Peyer's patch (tissue), 4 donors: ENCODE data around the gene MYO9B. TPM values are rescaled to one million over a fixed set of nuclear protein-coding genes. Genes with fewer than 3 reads are reported as not detected.
"Not testable (repeated sequence)": the region's sequence is repeated elsewhere in the genome, so short reads cannot be mapped to it uniquely, and the experiment has no call there.

Experiments used
- DNase-seq, 3 donors: peaks; one replicate each; pipeline ENCODE4 v3.0.0-alpha.2; 2017 to 2019
- H3K27ac ChIP-seq, 4 donors: fragments of 200-600 bp; sonication (generic); one replicate each; pipeline ENCODE4 v1.5.1; 2016 to 2019
- H3K27me3 ChIP-seq, 2 donors: fragments of 200-600 bp; sonication (generic); one replicate each; pipeline ENCODE4 v1.5.1; 2019
- H3K36me3 ChIP-seq, 3 donors: fragments of 200-600 bp; sonication (generic); one replicate each; pipeline ENCODE4 v1.5.1; 2016 to 2019
- H3K4me1 ChIP-seq, 4 donors: fragments of 200-600 bp; sonication (generic); one replicate each; pipeline ENCODE4 v1.5.1; 2016 to 2019
- H3K4me3 ChIP-seq, 4 donors: fragments of 200-600 bp; sonication (generic); 1 replicate in 3 of 4; 2 replicates in 1 of 4; pipeline ENCODE4 v1.5.1; 2016 to 2019; ENCODE audit warnings: mild to moderate bottlenecking in 1 of 4
- H3K9me3 ChIP-seq, 4 donors: fragments of 200-600 bp; sonication (generic); one replicate each; pipeline ENCODE4 v1.5.1; 2016 to 2019; ENCODE audit warnings: mild to moderate bottlenecking in 1 of 4
- CTCF ChIP-seq, 6 experiments: fragments of 450-650 bp in 4 of 6; fragments of 200-600 bp in 2 of 6; sonication (generic) in 1 of 6; IDR thresholded peaks; one replicate each; pipeline ENCODE4 v1.5.1; 2017 to 2019; ENCODE audit warnings: antibody characterized with exemption in 6 of 6, mild to moderate bottlenecking in 3 of 6, moderate library complexity in 1 of 6
- POLR2A ChIP-seq, 2 donors: fragments of 450-650 bp; IDR thresholded peaks; one replicate each; pipeline ENCODE4 v1.5.1; 2017; ENCODE audit warnings: antibody characterized with exemption in 2 of 2, mild to moderate bottlenecking in 2 of 2, moderate library complexity in 2 of 2
- total RNA-seq, 4 donors: library from RNA; depleted of rRNA; stranded (reverse); fragments of >200 nt; gene quantifications; one replicate each; pipeline ENCODE4 v1.1.0, GENCODE V29; 2016

MYO9B gene
- total RNA-seq, 4 donors from 2014 or later = 65.3 to 578 (median 143) TPM

GRCh38 chr19:17138937-17139598 lies 63.5 kb downstream of the MYO9B start:
- TF ChIP-seq CTCF (IDR thresholded peaks at IDR 0.05) (no peak), POLR2A (IDR thresholded peaks at IDR 0.05) (no peak)
- peaks cover 0 to 11% (median 5%) of the 10 kb centered on the region in 4 donors for H3K4me1 ChIP-seq

GRCh38 chr19:17144771-17145170 lies 69.2 kb downstream of the MYO9B start:
- peaks cover 0 to 25% (median 0%) of the 10 kb centered on the region in 3 donors for H3K36me3 ChIP-seq
- DNase-seq, H3K27me3 ChIP-seq, H3K4me1 ChIP-seq, H3K4me3 ChIP-seq, H3K27ac ChIP-seq, H3K9me3 ChIP-seq: not testable (repeated sequence)

More at GRCh38 chr19:17138937-17139598, 63.5 kb downstream of the MYO9B start:
- Histone ChIP-seq H3K27ac (peak overlapping the region in 1 of 4 donors; percentile 13), H3K9me3 (no peaks in the 10 kb centered on the region), H3K4me3 (no peak overlapping the region), H3K36me3 (no peaks in the 10 kb centered on the region), H3K27me3 (no peaks in the 10 kb centered on the region)
- DNase-seq = no peak

GRCh38 chr19:17145546-17146497 lies 70.2 kb downstream of the MYO9B start:
- no peak for DNase-seq
- Histone ChIP-seq H3K4me1 (no peaks in the 10 kb centered on the region), H3K9me3 (no peaks in the 10 kb centered on the region), H3K4me3 (no peak overlapping the region), H3K36me3 (peaks cover 0 to 35% (median 0%) of the 10 kb centered on the region in 3 donors), H3K27me3 (no peaks in the 10 kb centered on the region), H3K27ac (no peak overlapping the region)
- TF ChIP-seq POLR2A (IDR thresholded peaks at IDR 0.05) = no peak
- no peak for TF ChIP-seq CTCF (IDR thresholded peaks at IDR 0.05)

GRCh38 chr19:17148130-17148529 lies 72.6 kb downstream of the MYO9B start:
- no peak for TF ChIP-seq CTCF (IDR thresholded peaks at IDR 0.05)
- no peak for TF ChIP-seq POLR2A (IDR thresholded peaks at IDR 0.05)
- Histone ChIP-seq H3K4me1 (no peaks in the 10 kb centered on the region), H3K27ac (no peak overlapping the region), H3K27me3 (no peaks in the 10 kb centered on the region), H3K9me3 (no peaks in the 10 kb centered on the region), H3K36me3 (peaks cover 0 to 54% (median 0%) of the 10 kb centered on the region in 3 donors), H3K4me3 (no peak overlapping the region)
- no peak for DNase-seq

- no peak for DNase-seq
- Histone ChIP-seq H3K9me3 (no peaks in the 10 kb centered on the region), H3K27me3 (no peaks in the 10 kb centered on the region), H3K36me3 (peaks cover 0 to 68% (median 0%) of the 10 kb centered on the region in 3 donors), H3K27ac (no peak overlapping the region), H3K4me1 (no peaks in the 10 kb centered on the region), H3K4me3 (no peak overlapping the region)
- TF ChIP-seq CTCF (IDR thresholded peaks at IDR 0.05) = no peak
- no peak for TF ChIP-seq POLR2A (IDR thresholded peaks at IDR 0.05)
These were observed 74.0 kb downstream of the MYO9B start for GRCh38 chr19:17149393-17150135.
